Adipose tissue (tissue), 3 donors: ENCODE data around the gene PAF1. TPM values are rescaled to one million over a fixed set of nuclear protein-coding genes. Genes with fewer than 3 reads are reported as not detected.

Experiments
- H3K27ac ChIP-seq: one replicate; pipeline ENCODE4 v1.5.1; 2013; ENCODE audit warnings: low read depth, low read length
- WGBS, 3 donors: extraction: QIAGEN DNeasy Blood & Tissue Kit; methylation state at CpG; one replicate each; pipeline ENCODE4 v1.1.7; 2013; 5-methylcytosine and 5-hydroxymethylcytosine counted together
- polyA plus RNA-seq, 3 donors: library from polyadenylated mRNA; stranded (reverse); fragments of 200-250 nt; gene quantifications; one replicate each; pipeline ENCODE4 v1.2.3, GENCODE V29; 2013
- donor health status: healthy with polysubstance abuse.
- donor health status: Bipolar disorder and iron deficiency.
- donor health status: healthy.

PAF1 gene
- polyA plus RNA-seq, 3 donors, result 21.4 to 36.2 (median 34.2) TPM

GRCh38 chr19:39420769-39421168 lies 29.9 kb upstream of the PAF1 start:
- no peak overlapping the region for H3K27ac ChIP-seq

GRCh38 chr19:39419003-39419402 lies 28.1 kb upstream of the PAF1 start:
- WGBS, 3 donors, result 76 to 90% (median 90%) methylated on average over 9 of the region's 9 CpGs
- no peak overlapping the region for H3K27ac ChIP-seq

More at GRCh38 chr19:39420769-39421168, 29.9 kb upstream of the PAF1 start:
- 92 to 95% (median 93%) methylated on average over 15 of the region's 15 CpGs for WGBS, 3 donors

- 78 to 89% (median 86%) methylated on average over 30 of the region's 30 CpGs for WGBS, 3 donors
- H3K27ac ChIP-seq, result no peak overlapping the region
Measured at GRCh38 chr19:39417463-39418181, 26.7 kb upstream of the PAF1 start.

- 74 to 82% (median 80%) methylated on average over 22 to 27 of the region's 27 CpGs for WGBS, 3 donors
- no peak overlapping the region for H3K27ac ChIP-seq
Measured at GRCh38 chr19:39416152-39417120, 25.5 kb upstream of the PAF1 start.

- H3K27ac ChIP-seq, result no peak overlapping the region
- 70 to 81% (median 75%) methylated on average over 35 of the region's 35 CpGs for WGBS, 3 donors
Measured at GRCh38 chr19:39415111-39416046, 24.5 kb upstream of the PAF1 start.

GRCh38 chr19:39413911-39414608 lies 23.2 kb upstream of the PAF1 start:
- no peak overlapping the region for H3K27ac ChIP-seq
- 47 to 55% (median 54%) methylated on average over 18 of the region's 18 CpGs for WGBS, 3 donors

GRCh38 chr19:39413272-39413910 lies 22.5 kb upstream of the PAF1 start:
- WGBS, 3 donors, result 1 to 3% (median 3%) methylated on average over 37 to 46 of the region's 54 CpGs
- peak overlapping the region; percentile 13 for H3K27ac ChIP-seq

- WGBS, 3 donors, result 0 to 1% (median 0%) methylated on average over 24 of the region's 24 CpGs
- H3K27ac ChIP-seq, result peak overlapping the region; percentile 13
Measured at GRCh38 chr19:39412867-39413271, 22.0 kb upstream of the PAF1 start.

GRCh38 chr19:39412100-39412866 lies 21.4 kb upstream of the PAF1 start, which contains the start of gene PLEKHG2:
TSS of gene PLEKHG2 (plus strand) at chr19:39412669. CDS start at chr19:39414087, 1,418 bp downstream.
- peak within 1 kb of the TSS; percentile 14 for H3K27ac ChIP-seq
- 0% methylated on average over 55 to 59 of the region's 60 CpGs for WGBS, 3 donors

GRCh38 chr19:39411832-39412099 lies 20.9 kb upstream of the PAF1 start:
- 0 to 1% (median 0%) methylated on average over 7 of the region's 7 CpGs for WGBS, 3 donors
- H3K27ac ChIP-seq, result peak overlapping the region; percentile 14

- 6 to 17% (median 13%) methylated on average over 9 of the region's 9 CpGs for WGBS, 3 donors
- peak overlapping the region; percentile 71 for H3K27ac ChIP-seq
Measured at GRCh38 chr19:39411081-39411831, 20.4 kb upstream of the PAF1 start.

- H3K27ac ChIP-seq, result peak overlapping the region; percentile 71
- 38 to 53% (median 53%) methylated on average over 1 of the region's 1 CpG for WGBS, 3 donors
Measured at GRCh38 chr19:39410831-39411080, 19.9 kb upstream of the PAF1 start.

- WGBS, 3 donors, result 2 to 4% (median 2%) methylated on average over 18 to 35 of the region's 35 CpGs
- H3K27ac ChIP-seq, result peak overlapping the region; percentile 71
Measured at GRCh38 chr19:39410017-39410830, 19.3 kb upstream of the PAF1 start.

- 0 to 1% (median 1%) methylated on average over 51 to 52 of the region's 52 CpGs for WGBS, 3 donors
- H3K27ac ChIP-seq, result peak overlapping the region; percentile 71
Measured at GRCh38 chr19:39409208-39410016, 18.5 kb upstream of the PAF1 start.
